GM23248 (cell line): ENCODE measurements around the gene PTPN1. TPM values are rescaled to one million over a fixed set of nuclear protein-coding genes. Genes with fewer than 3 reads are reported as not detected.

ENCODE experiments used
- DNase-seq: peaks from one replicate; pipeline ENCODE4 v3.0.0-alpha.2; 2015
- H2AFZ ChIP-seq: fragments of 200-600 bp; sonication (generic); 2 replicates; pipeline ENCODE4 v1.6.1; 2016; ENCODE audit warnings: antibody characterized with exemption
- H3F3A ChIP-seq: fragments of 200-600 bp; sonication (generic); 2 replicates; pipeline ENCODE4 v1.6.1; 2016; ENCODE audit warnings: mild to moderate bottlenecking, antibody characterized with exemption, mixed run types; ENCODE audit not compliant: insufficient read depth
- H3K27ac ChIP-seq: fragments of 200-600 bp; sonication (generic); 2 replicates; pipeline ENCODE4 v1.5.1; 2016; ENCODE audit warnings: mild to moderate bottlenecking
- H3K27me3 ChIP-seq: fragments of 200-600 bp; sonication (generic); replicated peaks from 2 replicates; pipeline ENCODE4 v1.6.1; 2016; ENCODE audit warnings: mild to moderate bottlenecking; ENCODE audit not compliant: insufficient read depth
- H3K36me3 ChIP-seq: fragments of 200-600 bp; sonication (generic); 2 replicates; pipeline ENCODE4 v1.6.1; 2016; ENCODE audit warnings: low read depth, mild to moderate bottlenecking
- H3K4me1 ChIP-seq: fragments of 200-600 bp; sonication (generic); 2 replicates; pipeline ENCODE4 v1.6.1; 2016; ENCODE audit warnings: mild to moderate bottlenecking; ENCODE audit not compliant: insufficient read depth
- H3K4me2 ChIP-seq: fragments of 200-600 bp; sonication (generic); one replicate; pipeline ENCODE4 v1.6.1; 2016; ENCODE audit warnings: mild to moderate bottlenecking; ENCODE audit not compliant: unreplicated experiment
- H3K4me3 ChIP-seq: fragments of 200-600 bp; sonication (generic); 2 replicates; pipeline ENCODE4 v1.5.1; 2016; ENCODE audit warnings: mild to moderate bottlenecking
- H3K79me2 ChIP-seq: fragments of 200-600 bp; sonication (generic); 2 replicates; pipeline ENCODE4 v1.6.1; 2016; ENCODE audit warnings: mild to moderate bottlenecking; ENCODE audit not compliant: insufficient read depth
- H3K9ac ChIP-seq: fragments of 200-600 bp; sonication (generic); 2 replicates; pipeline ENCODE4 v1.6.1; 2016; ENCODE audit warnings: mild to moderate bottlenecking
- H3K9me2 ChIP-seq: fragments of 200-600 bp; sonication (generic); 2 replicates; pipeline ENCODE4 v1.6.1; 2016; ENCODE audit warnings: mixed run types, mild to moderate bottlenecking, moderate library complexity; ENCODE audit not compliant: insufficient read depth
- H3K9me3 ChIP-seq: fragments of 200-600 bp; sonication (generic); one replicate; pipeline ENCODE4 v1.6.1; 2017; ENCODE audit warnings: low read depth
- H4K20me1 ChIP-seq: fragments of 200-600 bp; sonication (generic); 2 replicates; pipeline ENCODE4 v1.6.0; 2016; ENCODE audit not compliant: insufficient read depth
- EZH2 ChIP-seq: fragments of 200-600 bp; sonication (generic); IDR thresholded peaks from 2 replicates; pipeline ENCODE4 v1.6.1; 2018; ENCODE audit warnings: antibody characterized with exemption, mild to moderate bottlenecking; ENCODE audit not compliant: insufficient read depth, poor library complexity, severe bottlenecking
- EZH2phosphoT487 ChIP-seq: fragments of 200-600 bp; sonication (generic); IDR thresholded peaks from 2 replicates; pipeline ENCODE4 v1.6.1; 2018; ENCODE audit warnings: antibody characterized with exemption, moderate library complexity, mild to moderate bottlenecking, low read depth; ENCODE audit not compliant: insufficient read depth
- whole genome bisulfite sequencing, 2 experiments: methylation state at CpG; one replicate each; pipeline ENCODE4 v1.1.6; 2015 to 2017; ENCODE audit warnings: low lambda C conversion rate in 2 of 2, low coverage in 1 of 2; ENCODE audit errors: missing lambda C conversion rate in 2 of 2; 5-methylcytosine and 5-hydroxymethylcytosine counted together
- in situ Hi-C: fragments of 300-500 bp; cut with MboI; formaldehyde crosslinking; loops from 2 replicates; pipeline ENCODE4 v1.15.0; 2020
- polyA plus RNA-seq: library from polyadenylated mRNA; unstranded; fragments of >200 nt; fragmentation: Nextera tagmentation; extraction: Ambion mirVana; gene quantifications from 2 replicates; pipeline ENCODE4 v1.2.1, GENCODE V29; 2016
- total RNA-seq: library from RNA; depleted of rRNA; stranded (reverse); fragments of >200 nt; shearing (Covaris generic); gene quantifications from 2 replicates; pipeline ENCODE4 v1.2.3, GENCODE V29; 2014

Gene PTPN1
- total and polyA plus RNA-seq, 2 experiments from 2014 or later, result 18.9 to 22.8 TPM

DNA sequence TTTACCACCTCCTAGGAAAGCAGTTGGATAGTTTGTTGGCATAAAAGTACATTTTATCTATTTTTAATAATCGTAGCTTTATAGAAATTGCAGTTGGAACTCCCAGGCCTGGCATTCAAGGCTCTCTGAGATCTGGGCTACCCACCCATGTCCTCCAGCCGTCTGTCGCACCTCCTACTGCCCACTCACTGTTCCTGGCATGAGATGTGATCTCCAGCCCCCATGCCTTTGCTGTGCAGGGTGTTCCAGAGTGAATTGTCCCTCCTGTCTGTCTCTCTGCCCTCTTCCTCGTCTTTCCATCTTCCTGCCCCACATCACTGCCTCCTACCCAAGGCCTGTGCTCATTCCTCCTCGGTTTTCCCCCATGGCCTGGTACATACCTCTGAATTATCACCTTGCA, 50.7 kb downstream of the PTPN1 start:
- peaks cover 96% of the 10 kb centered on the region for H3K79me2 ChIP-seq
- peaks cover 18% of the 10 kb centered on the region for H3K36me3 ChIP-seq
- no peak for DNase-seq
- no peaks in the 10 kb centered on the region for H4K20me1 ChIP-seq
- H3K4me2 ChIP-seq, result peak overlapping the region; percentile 56
- WGBS, 2 experiments, result 74 to 75% methylated on average over 5 of the region's 5 CpGs
- peaks cover 44% of the 10 kb centered on the region for H3K4me1 ChIP-seq
- H2AFZ ChIP-seq, result no peak overlapping the region
- H3K9ac ChIP-seq, result 0 out of 2 replicates have a peak overlapping the region, but pooled peaks have one; percentile 16
- no peaks in the 10 kb centered on the region for H3K27me3 ChIP-seq
- no peaks in the 10 kb centered on the region for H3K9me3 ChIP-seq
- peak overlapping the region; percentile 9; the same call in 1 of the 2 replicates for H3K4me3 ChIP-seq
- no peak for TF ChIP-seq EZH2phosphoT487
- no peak for TF ChIP-seq EZH2
- H3K9me2 ChIP-seq, result no peaks in the 10 kb centered on the region
- H3F3A ChIP-seq, result peaks cover 17% of the 10 kb centered on the region
- peak overlapping the region; percentile 80 for H3K27ac ChIP-seq
- in situ Hi-C loops, result no loop called here

GRCh38 chr20:50561379-50562078, 51.3 kb downstream of the PTPN1 start:
- DNase-seq, result peak; percentile 96
- peaks cover 96% of the 10 kb centered on the region for H3K79me2 ChIP-seq
- peak overlapping the region; percentile 9; the same call in 1 of the 2 replicates for H3K4me3 ChIP-seq
- peaks cover 44% of the 10 kb centered on the region for H3K4me1 ChIP-seq
- H3K9me2 ChIP-seq, result no peaks in the 10 kb centered on the region
- H3K9ac ChIP-seq, result peak overlapping the region; percentile 46
- no peak overlapping the region for H2AFZ ChIP-seq
- no peaks in the 10 kb centered on the region for H4K20me1 ChIP-seq
- H3K27ac ChIP-seq, result peak overlapping the region; percentile 80
- in situ Hi-C loops, result no loop called here
- WGBS, 2 experiments, result 57% methylated on average over 17 of the region's 17 CpGs
- H3K4me2 ChIP-seq, result peak overlapping the region; percentile 61
- no peaks in the 10 kb centered on the region for H3K9me3 ChIP-seq
- H3K36me3 ChIP-seq, result peaks cover 18% of the 10 kb centered on the region
- no peaks in the 10 kb centered on the region for H3K27me3 ChIP-seq
- TF ChIP-seq EZH2phosphoT487 (no peak), EZH2 (no peak)
- H3F3A ChIP-seq, result peaks cover 17% of the 10 kb centered on the region

GRCh38 chr20:50562262-50562701, 52.1 kb downstream of the PTPN1 start:
- H3F3A ChIP-seq, result peaks cover 17% of the 10 kb centered on the region
- H4K20me1 ChIP-seq, result no peaks in the 10 kb centered on the region
- H3K36me3 ChIP-seq, result peaks cover 18% of the 10 kb centered on the region
- no peaks in the 10 kb centered on the region for H3K27me3 ChIP-seq
- TF ChIP-seq EZH2phosphoT487, result no peak
- TF ChIP-seq EZH2, result no peak
- H3K9ac ChIP-seq, result peak overlapping the region; percentile 46; the same call in 1 of the 2 replicates
- no peaks in the 10 kb centered on the region for H3K9me2 ChIP-seq
- peaks cover 96% of the 10 kb centered on the region for H3K79me2 ChIP-seq
- DNase-seq, result no peak
- H3K27ac ChIP-seq, result peak overlapping the region; percentile 80
- H3K4me1 ChIP-seq, result peaks cover 44% of the 10 kb centered on the region
- no peaks in the 10 kb centered on the region for H3K9me3 ChIP-seq
- peak overlapping the region; percentile 61 for H3K4me2 ChIP-seq
- H3K4me3 ChIP-seq, result no peak overlapping the region
- in situ Hi-C loops, result no loop called here
- 97 to 99% methylated on average over 7 of the region's 7 CpGs for WGBS, 2 experiments
- no peak overlapping the region for H2AFZ ChIP-seq

- Histone ChIP-seq H3K9ac (no peak overlapping the region), H4K20me1 (no peaks in the 10 kb centered on the region), H3K4me2 (no peak overlapping the region), H3K4me3 (no peak overlapping the region), H3K9me2 (no peaks in the 10 kb centered on the region), H3K27ac (no peak overlapping the region), H3K36me3 (peaks cover 18% of the 10 kb centered on the region), H3K79me2 (peaks cover 96% of the 10 kb centered on the region), H3F3A (peaks cover 12% of the 10 kb centered on the region), H2AFZ (no peak overlapping the region), H3K4me1 (peaks cover 39% of the 10 kb centered on the region), H3K27me3 (no peaks in the 10 kb centered on the region), H3K9me3 (no peaks in the 10 kb centered on the region)
- in situ Hi-C loops, result no loop called here
- TF ChIP-seq EZH2 (no peak), EZH2phosphoT487 (no peak)
- 97 to 98% methylated on average over 3 of the region's 3 CpGs for WGBS, 2 experiments
- DNase-seq, result no peak
These were observed 53.2 kb downstream of the PTPN1 start for GRCh38 chr20:50563133-50563944.
